HepG2 (cell line): ENCODE results near the gene MFSD11. TPM values are rescaled to one million over a fixed set of nuclear protein-coding genes. Genes with fewer than 3 reads are reported as not detected.
A peak's percentile ranks its signal among the peaks of the same experiment; 100 is the strongest.

Source experiments
- ATAC-seq: fragments of 200-7000 bp; cut with Tn5 transposase; 3 replicates; pipeline ENCODE4 v1.9.1; 2020; ENCODE audit warnings: mild to moderate bottlenecking, moderate library complexity
- BruUV-seq: library from RNA; stranded (reverse); fragments of 400-500 nt; replicated peaks from 2 replicates; lab custom pipeline; 2021; lab: Mats Ljungman, UMichigan
- CTCF ChIA-PET: fragments of 300-600 bp; formaldehyde crosslinking; extraction: SDS; loops from one replicate; lab custom pipeline; 2021; ENCODE audit warnings: low total read pairs, inconsistent platforms, low intra/inter-chr PET ratio; lab: Yijun Ruan, JAX
- POLR2A ChIA-PET: fragments of 350-600 bp; sonication (Branson Sonifier 250); formaldehyde crosslinking; loops from one replicate; lab custom pipeline; 2020; ENCODE audit warnings: antibody characterized with exemption, inconsistent platforms; lab: Yijun Ruan, JAX
- DNase-seq: peaks from one replicate; pipeline ENCODE4 v3.0.0-alpha.2; 2015; ENCODE audit warnings: low spot score
- FAIRE-seq: peaks from 3 replicates; lab custom pipeline; 2011; peaks lifted over from hg19 to GRCh38; lab: Jason Lieb, UNC
- H2AFZ ChIP-seq: one replicate; pipeline ENCODE4 v1.6.1; 2011; ENCODE audit warnings: low read length, inconsistent platforms
- H3K27ac ChIP-seq: fragments of 300-600 bp; 3 replicates; pipeline ENCODE4 v1.8.0; 2011; ENCODE audit warnings: mixed run types, mild to moderate bottlenecking, mixed read lengths, low read length, inconsistent platforms; ENCODE audit not compliant: insufficient read depth; ENCODE audit errors: extremely low read length
- H3K27me3 ChIP-seq, 2 experiments: fragments of 200-600 bp in 1 of 2; 2 replicates in 1 of 2; 3 replicates in 1 of 2; pipeline versions ENCODE4 v1.6.0 to v1.8.0; 2011; ENCODE audit warnings: low read length in 2 of 2, mild to moderate bottlenecking in 2 of 2, moderate library complexity in 2 of 2, inconsistent platforms in 1 of 2; ENCODE audit not compliant: insufficient read depth in 2 of 2, control insufficient read depth in 1 of 2
- H3K36me3 ChIP-seq, 2 experiments: fragments of 200-600 bp in 1 of 2; replicated peaks in 1 of 2; 2 replicates in 1 of 2; 3 replicates in 1 of 2; pipeline versions ENCODE4 v1.5.1 to v1.8.0; 2011; ENCODE audit warnings: low read length in 2 of 2, inconsistent platforms in 1 of 2; ENCODE audit not compliant: insufficient read depth in 2 of 2, control insufficient read depth in 1 of 2
- H3K4me1 ChIP-seq: 2 replicates; pipeline ENCODE4 v1.5.1; 2012; ENCODE audit warnings: low read length, inconsistent platforms; ENCODE audit not compliant: insufficient read depth
- H3K4me2 ChIP-seq: 2 replicates; pipeline ENCODE4 v1.6.0; 2011; ENCODE audit warnings: low read depth, low read length, inconsistent platforms
- H3K4me3 ChIP-seq, 3 experiments: fragments of 200-600 bp in 1 of 3; sonication (generic), shearing (Covaris generic) in 1 of 3; replicated peaks in 1 of 3; 2 replicates each; pipeline ENCODE4 v1.5.1; 2011 to 2016; ENCODE audit warnings: low read length in 3 of 3, inconsistent platforms in 2 of 3, low read depth in 2 of 3, mild to moderate bottlenecking in 2 of 3, control low read depth in 1 of 3, mixed read lengths in 1 of 3; ENCODE audit not compliant: insufficient read depth in 1 of 3
- H3K79me2 ChIP-seq: one replicate; pipeline ENCODE4 v1.6.1; 2011; ENCODE audit warnings: low read length, inconsistent platforms; ENCODE audit not compliant: insufficient read depth
- H3K9ac ChIP-seq: 2 replicates; pipeline ENCODE4 v1.6.0; 2011; ENCODE audit warnings: mild to moderate bottlenecking, low read depth, low read length, inconsistent platforms; ENCODE audit not compliant: insufficient read depth
- H3K9me3 ChIP-seq: 2 replicates; pipeline ENCODE4 v1.5.1; 2012; ENCODE audit warnings: mild to moderate bottlenecking, low read length
- H4K20me1 ChIP-seq: 2 replicates; pipeline ENCODE4 v1.6.0; 2011; ENCODE audit warnings: inconsistent platforms, mild to moderate bottlenecking, low read length, moderate library complexity; ENCODE audit not compliant: insufficient read depth
- IKZF1 ChIP-seq: fragments of 450-650 bp; IDR thresholded peaks from 2 replicates; pipeline ENCODE4 v1.7.1; 2016
- KDM4B ChIP-seq: sonication (generic); formaldehyde crosslinking; IDR thresholded peaks from 2 replicates; pipeline ENCODE4 v1.4.0; 2020; ENCODE audit warnings: missing genetic modification reagents
- MAFF ChIP-seq: IDR thresholded peaks from 2 replicates; pipeline ENCODE4 v1.6.1; 2011; ENCODE audit warnings: low read depth, low read length, improper control_type of control experiment
- MAFK ChIP-seq, 2 experiments: IDR thresholded peaks in 1 of 2; conservative IDR thresholded peaks in 1 of 2; 2 replicates each; pipeline ENCODE4 v1.6.1; 2011; ENCODE audit warnings: improper control_type of control experiment in 2 of 2, low read length in 2 of 2
- MXD1 ChIP-seq: sonication (generic); formaldehyde crosslinking; IDR thresholded peaks from 2 replicates; pipeline ENCODE4 v1.4.0; 2020; ENCODE audit warnings: mild to moderate bottlenecking, missing genetic modification reagents
- PPARG ChIP-seq: conservative IDR thresholded peaks from 2 replicates; pipeline ENCODE4 v1.6.1; 2016; ENCODE audit warnings: missing biosample characterization, missing genetic modification reagents
- ZNF770 ChIP-seq: sonication (generic); formaldehyde crosslinking; IDR thresholded peaks from 2 replicates; pipeline ENCODE4 v1.5.0; 2020; ENCODE audit warnings: mild to moderate bottlenecking, missing genetic modification reagents
- WGBS: methylation state at CpG from one replicate; pipeline ENCODE4 v1.1.6; 2017; ENCODE audit warnings: low lambda C conversion rate; 5-methylcytosine and 5-hydroxymethylcytosine counted together
- in situ Hi-C: cut with HindIII; loops from 2 replicates; pipeline ENCODE4 v1.10.0; 2017; ENCODE audit warnings: low pct_unique_long_range_greater_than_20kb; ENCODE audit not compliant: extremely low pct_ligation_motif_present
- intact Hi-C: fragments of 100-400 bp; cut with micrococcal nuclease; formaldehyde crosslinking; loops from one replicate; pipeline ENCODE4 v1.10.0; 2022; ENCODE audit not compliant: unreplicated experiment
- polyA plus RNA-seq, 8 experiments: library from polyadenylated mRNA; depleted of rRNA in 3 of 8; stranded (reverse) in 7 of 8; unstranded in 1 of 8; fragments of >200 nt; fragmentation: Illumina TruSeq in 4 of 8; extraction: Trizol in 4 of 8; gene quantifications; 2 replicates each; pipeline versions ENCODE4 v1.2.1 to v1.2.3, GENCODE V29; 2011 to 2016; ENCODE audit warnings: low read depth in 4 of 8, missing spikeins in 1 of 8, mixed read lengths in 1 of 8; ENCODE audit not compliant: insufficient read depth in 1 of 8
- total RNA-seq, 5 experiments: library from RNA; depleted of rRNA; stranded (reverse); fragments of >200 nt; fragmentation: Illumina TruSeq; extraction: Trizol; gene quantifications; 2 replicates each; pipeline ENCODE4 v1.2.3, GENCODE V29; 2016; ENCODE audit warnings: low read depth in 1 of 5

MFSD11 gene
- total and polyA plus RNA-seq, 2 of the 13 experiments (the other 11 are each of a cell fraction or from before 2014, with no cell fraction given), result 26.1 to 36.3 TPM

DNA sequence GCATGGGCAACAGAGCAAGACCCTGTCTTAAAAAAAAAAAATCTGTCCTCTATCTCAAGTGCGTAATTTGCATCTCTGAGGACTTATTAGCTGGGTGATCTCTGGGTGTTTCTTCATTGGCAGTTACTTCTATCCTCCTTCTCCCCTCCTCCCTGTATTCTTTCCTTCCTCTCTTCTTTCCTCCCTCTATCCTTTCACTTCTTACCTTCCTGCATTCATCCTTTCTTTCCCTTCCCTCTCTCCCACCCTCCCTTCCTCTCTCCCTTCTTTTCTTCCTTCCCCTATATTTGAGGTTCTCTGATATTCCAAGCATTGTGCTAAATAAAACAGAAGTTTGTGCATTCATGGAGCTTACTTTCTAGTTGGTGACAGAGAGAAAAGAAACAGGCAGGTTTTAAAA is 10.7 kb downstream of the MFSD11 start:
- CTCF ChIA-PET, result no interaction called here

DNA sequence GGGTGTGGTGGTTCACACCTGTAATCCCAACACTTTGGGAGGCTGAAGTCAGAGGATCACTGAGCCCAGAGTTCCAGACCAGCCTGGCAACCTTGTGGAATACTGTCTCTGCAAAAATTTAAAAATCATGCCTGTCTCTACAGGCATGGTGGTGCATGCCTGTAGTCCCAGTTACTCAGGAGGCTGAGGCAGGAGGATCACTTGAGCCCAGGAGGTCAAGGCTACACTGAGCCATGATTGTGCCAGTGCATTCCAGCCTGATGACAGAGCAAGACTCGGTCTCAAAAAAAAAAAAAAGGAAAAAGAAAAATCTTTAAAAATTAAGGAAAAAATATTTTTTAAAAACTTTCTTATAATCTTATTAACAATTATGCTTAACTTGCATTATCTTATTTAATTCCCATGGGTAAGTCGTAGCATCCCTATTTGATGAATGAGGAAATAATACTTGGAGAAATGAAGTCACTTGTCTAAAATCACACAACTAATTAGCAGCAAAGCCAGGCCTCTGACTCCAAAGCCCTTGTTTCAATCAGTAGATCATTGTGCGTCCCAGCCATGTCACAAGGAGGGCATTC is 13.6 kb downstream of the MFSD11 start:
- Histone ChIP-seq H3K4me1 (no peaks in the 10 kb centered on the region), H3K4me2 (no peak overlapping the region), H2AFZ (no peak overlapping the region), H3K36me3 (peaks cover 5 to 22% of the 10 kb centered on the region in 2 experiments; a peak in 4 of 5 replicates), H3K9ac (no peak overlapping the region), H3K27ac (no peak overlapping the region), H3K9me3 (no peaks in the 10 kb centered on the region), H4K20me1 (no peaks in the 10 kb centered on the region)
- ATAC-seq (no peak), DNase-seq (no peak), FAIRE-seq (no peak)
- in situ Hi-C loops, result no loop called here
- POLR2A ChIA-PET, result no interaction called here
- WGBS, result 95% methylated on average over 3 of the region's 3 CpGs
- BruUV-seq, result no TSS peak
- CTCF ChIA-PET, result no interaction called here
- no peak for TF ChIP-seq PPARG
- TF ChIP-seq MAFK (conservative IDR thresholded peaks at IDR 0.05 in 1 of 2, IDR thresholded peaks at IDR 0.05 in 1 of 2; ENCODE audit: low read length in 2 of 2), result peak in 1 of 2 experiments; percentile 67; a peak in 2 of 4 replicates
- TF ChIP-seq KDM4B (CRISPR knock-in tag), result no peak
- TF ChIP-seq ZNF770 (CRISPR knock-in tag), result peak; percentile 81
- TF ChIP-seq MAFF, result peak; percentile 42; the same call in 1 of the 2 replicates
- TF ChIP-seq, all 625 proteins: peak for 3
- Histone ChIP-seq H3K27me3 (no peaks in the 10 kb centered on the region), H3K4me3 (no peak overlapping the region), H3K79me2 (no peaks in the 10 kb centered on the region)
- intact Hi-C loops, result no loop called here

More for the DNA sequence above, 10.7 kb downstream of the MFSD11 start:
- no peak overlapping the region for H3K27ac ChIP-seq
- ATAC-seq, result no peak
- no peak for FAIRE-seq
- no peak overlapping the region for H3K4me3 ChIP-seq
- peaks cover 11 to 35% of the 10 kb centered on the region in 2 experiments for H3K36me3 ChIP-seq
- no peak for DNase-seq
- H3K79me2 ChIP-seq, result no peaks in the 10 kb centered on the region
- H3K27me3 ChIP-seq, result no peaks in the 10 kb centered on the region
- POLR2A ChIA-PET, result no interaction called here
- intact Hi-C loops (no loop called here), in situ Hi-C loops (no loop called here)
- H4K20me1 ChIP-seq, result no peaks in the 10 kb centered on the region
- WGBS, result 100% methylated on average over 1 of the region's 1 CpG
- no peak overlapping the region for H3K4me2 ChIP-seq
- no peak overlapping the region for H2AFZ ChIP-seq
- H3K9me3 ChIP-seq, result no peaks in the 10 kb centered on the region
- no peaks in the 10 kb centered on the region for H3K4me1 ChIP-seq
- BruUV-seq, result no TSS peak
- peak; percentile 65; the same call in 1 of the 2 replicates for TF ChIP-seq IKZF1
- TF ChIP-seq MXD1 (CRISPR knock-in tag), result no peak
- no peak overlapping the region for H3K9ac ChIP-seq
